ENCODE data around the gene GOLGA3.

The GOLGA3 gene

GRCh38 chr12:132747896-132748295, 80.8 kb downstream of the GOLGA3 start:
- DNase-seq (ENCODE audit: low read depth, low spot score) = no peak

DNA sequence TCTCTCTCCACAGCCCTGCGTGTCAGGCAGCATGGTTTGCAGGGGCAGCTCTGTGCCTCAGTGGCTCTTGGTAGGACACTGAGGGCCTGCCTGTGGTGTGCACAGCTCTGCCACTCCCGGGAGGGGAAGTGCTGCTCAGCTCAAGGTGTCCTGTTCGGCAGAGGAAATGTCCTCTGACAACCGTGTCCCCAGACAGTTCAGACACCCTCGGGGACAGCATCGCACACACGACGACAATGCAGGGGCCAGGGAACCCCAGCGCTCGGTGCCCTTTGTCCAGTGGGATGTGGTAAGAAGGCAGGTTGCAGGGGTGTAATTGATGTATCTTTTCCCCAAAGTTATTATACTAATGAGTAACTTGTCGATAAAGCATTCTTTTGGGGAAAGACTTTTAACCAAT, 81.3 kb downstream of the GOLGA3 start:
- DNase-seq (ENCODE audit: low read depth, low spot score) = no peak

- no peak for DNase-seq (ENCODE audit: low read depth, low spot score)
These were observed 82.1 kb downstream of the GOLGA3 start for GRCh38 chr12:132746613-132747012.

GRCh38 chr12:132743831-132744230, 84.8 kb downstream of the GOLGA3 start:
- DNase-seq (ENCODE audit: low read depth, low spot score) = no peak

DNA sequence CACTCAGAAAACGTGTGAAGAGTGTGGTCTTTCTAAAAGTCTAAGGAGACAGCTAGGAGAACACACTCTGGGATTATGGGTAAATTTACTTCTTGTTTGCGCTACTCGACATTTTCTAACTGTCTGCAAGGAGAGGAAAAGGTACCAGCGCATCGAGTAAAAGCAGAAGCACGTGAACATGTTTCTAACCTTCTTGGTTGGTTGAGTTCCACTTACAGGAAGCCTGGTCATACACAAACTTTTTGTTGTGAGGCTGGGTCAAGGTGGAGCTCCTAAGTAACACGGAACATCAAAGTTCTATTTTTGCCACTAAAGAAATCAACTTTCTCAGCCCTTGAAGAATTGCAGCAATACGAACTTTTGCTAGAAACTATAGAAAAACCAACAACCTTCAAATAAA, 87.0 kb downstream of the GOLGA3 start:
- DNase-seq (ENCODE audit: low read depth, low spot score) = no peak

GRCh38 chr12:132740652-132741051, 88.0 kb downstream of the GOLGA3 start:
- DNase-seq (ENCODE audit: low read depth, low spot score) = no peak

DNA sequence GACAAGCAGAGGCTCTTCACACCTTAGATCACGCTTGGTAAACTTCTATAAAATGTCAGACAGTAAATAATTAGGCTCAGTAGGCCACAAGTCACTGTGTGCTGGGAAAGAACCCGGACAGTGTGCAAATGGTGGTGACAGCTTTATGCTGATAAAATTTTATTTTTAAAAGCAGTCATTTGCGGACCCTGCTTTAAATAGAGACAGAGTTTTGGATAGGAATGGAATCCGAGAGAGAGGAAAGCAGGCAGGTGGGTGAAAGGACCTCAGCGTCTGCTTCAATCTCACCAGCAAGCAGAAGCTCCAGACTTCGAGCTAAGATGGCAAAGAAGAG, 88.4 kb downstream of the GOLGA3 start:
- no peak for DNase-seq (ENCODE audit: low read depth, low spot score)

GRCh38 chr12:132739600-132740312, 88.9 kb downstream of the GOLGA3 start:
- DNase-seq (ENCODE audit: low read depth, low spot score) = no peak

DNA sequence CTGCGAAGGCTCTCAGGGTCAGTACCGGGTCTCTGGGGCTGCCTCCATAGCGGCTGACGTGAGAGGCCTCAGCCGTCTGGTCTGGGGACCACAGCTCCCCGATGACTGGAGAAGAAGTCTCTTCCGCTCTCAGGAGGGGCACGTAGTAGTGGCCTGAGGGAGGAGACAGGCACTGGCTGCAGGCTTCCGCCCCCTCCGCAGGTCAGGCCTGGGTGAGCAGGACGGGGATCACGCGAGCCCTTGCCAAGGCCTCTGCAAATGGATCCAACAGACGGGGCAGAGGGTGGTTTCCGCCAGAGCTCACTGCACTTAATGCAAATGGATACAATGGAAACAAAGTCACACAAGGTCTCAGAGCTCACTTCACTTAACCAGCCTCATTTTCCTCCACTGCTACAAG, 91.8 kb downstream of the GOLGA3 start:
- DNase-seq (ENCODE audit: low read depth, low spot score) = no peak

DNA sequence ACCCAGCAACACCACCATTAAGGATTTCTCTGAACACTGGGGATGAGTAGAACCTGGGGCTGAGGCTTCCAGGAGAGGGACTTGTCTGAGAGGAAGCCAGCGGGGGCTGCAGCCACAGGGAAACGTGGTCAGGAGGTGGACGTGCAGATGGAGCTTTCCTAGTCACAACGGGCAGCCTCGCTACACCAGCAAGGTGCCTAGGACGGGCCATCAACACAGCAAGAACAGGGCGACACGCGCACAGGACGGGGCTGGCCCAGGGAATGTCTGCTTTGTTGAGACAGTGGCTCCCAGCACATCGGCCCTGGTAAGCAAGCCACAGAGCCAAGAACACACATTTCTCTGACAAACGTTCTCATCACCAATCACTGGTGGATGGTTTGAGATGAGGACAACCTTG, 92.3 kb downstream of the GOLGA3 start:
- DNase-seq (ENCODE audit: low read depth, low spot score) = no peak

DNA sequence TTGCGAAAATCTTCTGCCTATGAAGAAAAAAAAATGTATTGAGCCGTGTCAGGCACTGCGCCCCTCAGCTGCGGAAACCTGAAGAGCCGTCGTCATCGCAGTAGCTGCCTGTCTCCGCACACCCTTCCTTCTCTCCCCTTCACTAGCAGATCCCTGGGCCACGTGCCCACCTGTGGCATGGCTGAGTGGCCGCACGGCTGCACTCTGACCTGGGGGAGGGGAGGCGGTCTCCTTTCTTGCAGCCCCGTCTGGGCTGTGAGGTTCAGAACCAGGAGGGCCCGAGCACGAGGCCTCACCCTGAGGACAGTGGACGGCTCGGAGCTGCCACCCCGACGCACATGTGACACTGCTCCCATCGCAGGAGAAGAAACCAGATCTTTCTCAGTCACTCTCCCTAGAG, 93.2 kb downstream of the GOLGA3 start:
- no peak for DNase-seq (ENCODE audit: low read depth, low spot score)

- no peak for DNase-seq (ENCODE audit: low read depth, low spot score)
These were observed 94.5 kb downstream of the GOLGA3 start for GRCh38 chr12:132734206-132734605.

- DNase-seq (ENCODE audit: low read depth, low spot score) = no peak
These were observed 97.1 kb downstream of the GOLGA3 start for GRCh38 chr12:132731574-132731973.

DNA sequence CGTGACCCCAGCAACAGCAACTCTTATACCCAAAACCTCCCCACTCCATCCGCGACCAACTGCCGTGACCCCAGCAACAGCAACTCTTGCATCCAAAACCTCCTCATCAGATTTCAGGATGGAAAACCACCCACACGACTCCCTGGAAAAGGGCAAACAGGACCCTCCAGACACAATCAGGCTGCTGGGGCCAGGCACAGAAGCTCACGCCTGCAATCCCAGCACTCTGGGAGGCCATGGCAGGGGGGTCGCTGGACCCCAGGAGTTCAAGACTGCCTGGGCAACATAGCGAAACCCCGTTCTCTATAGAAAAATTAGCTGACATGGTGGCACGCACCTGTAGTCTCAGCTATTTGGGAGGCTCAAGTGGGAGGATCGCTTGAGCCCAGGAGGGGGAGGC, 98.3 kb downstream of the GOLGA3 start:
- DNase-seq (ENCODE audit: low read depth, low spot score) = no peak

GRCh38 chr12:132729541-132730320, 98.9 kb downstream of the GOLGA3 start:
- DNase-seq (ENCODE audit: low read depth, low spot score) = no peak

GRCh38 chr12:132728502-132728901, 100.2 kb downstream of the GOLGA3 start:
- DNase-seq (ENCODE audit: low read depth, low spot score) = no peak

DNA sequence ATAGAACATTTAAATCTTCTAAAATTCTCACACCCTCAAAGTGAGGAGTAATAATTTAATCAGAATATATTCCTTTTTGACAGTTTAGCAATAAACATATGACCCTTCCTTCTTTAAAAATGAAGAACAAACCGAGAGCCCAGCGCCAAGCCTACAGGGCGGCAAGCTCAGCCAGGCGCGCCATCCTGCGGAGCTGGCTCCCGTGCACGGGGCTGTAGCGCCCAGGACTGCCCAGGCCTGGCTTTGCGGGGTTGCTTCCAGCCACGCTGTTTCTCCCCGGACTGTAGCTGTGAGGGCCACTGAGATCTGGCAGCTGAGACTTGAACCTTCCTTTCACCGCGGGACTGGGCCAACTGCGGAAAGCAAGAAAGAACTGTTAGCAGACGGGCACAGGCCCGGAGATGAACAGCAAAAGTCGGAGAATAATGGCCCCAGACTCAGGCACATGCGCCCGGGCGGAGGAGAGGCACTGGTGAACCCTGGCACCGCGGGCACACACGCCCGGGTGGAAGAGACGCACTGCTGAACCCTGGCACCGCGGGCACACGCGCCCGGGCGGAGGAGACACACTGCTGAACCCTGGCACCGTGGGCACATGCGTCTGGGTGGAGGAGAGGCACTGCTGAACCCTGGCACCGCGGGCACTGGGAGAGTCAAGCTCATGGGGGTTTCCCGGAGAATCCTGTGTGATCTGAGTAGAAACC, 101.4 kb downstream of the GOLGA3 start:
- no peak for DNase-seq (ENCODE audit: low read depth, low spot score)

DNA sequence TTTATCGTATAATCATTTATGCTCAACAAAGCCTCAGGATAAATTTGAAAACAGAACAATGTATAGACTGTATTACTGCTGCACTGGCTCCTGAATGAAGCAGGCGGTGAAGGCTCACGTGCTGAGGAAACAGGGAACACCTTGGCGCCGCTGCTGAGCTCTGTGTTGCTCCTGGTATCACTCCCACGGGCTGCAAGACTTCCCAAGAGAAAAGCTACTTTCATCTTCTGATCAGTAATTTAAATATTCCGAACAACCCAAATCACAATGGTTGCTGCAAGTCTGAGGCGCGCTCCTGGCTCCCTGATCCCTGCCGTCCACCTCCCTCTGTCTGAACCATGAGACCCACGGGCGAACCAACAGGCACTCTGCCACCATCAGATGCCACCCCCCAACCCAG, 102.3 kb downstream of the GOLGA3 start:
- DNase-seq (ENCODE audit: low read depth, low spot score) = no peak

DNA sequence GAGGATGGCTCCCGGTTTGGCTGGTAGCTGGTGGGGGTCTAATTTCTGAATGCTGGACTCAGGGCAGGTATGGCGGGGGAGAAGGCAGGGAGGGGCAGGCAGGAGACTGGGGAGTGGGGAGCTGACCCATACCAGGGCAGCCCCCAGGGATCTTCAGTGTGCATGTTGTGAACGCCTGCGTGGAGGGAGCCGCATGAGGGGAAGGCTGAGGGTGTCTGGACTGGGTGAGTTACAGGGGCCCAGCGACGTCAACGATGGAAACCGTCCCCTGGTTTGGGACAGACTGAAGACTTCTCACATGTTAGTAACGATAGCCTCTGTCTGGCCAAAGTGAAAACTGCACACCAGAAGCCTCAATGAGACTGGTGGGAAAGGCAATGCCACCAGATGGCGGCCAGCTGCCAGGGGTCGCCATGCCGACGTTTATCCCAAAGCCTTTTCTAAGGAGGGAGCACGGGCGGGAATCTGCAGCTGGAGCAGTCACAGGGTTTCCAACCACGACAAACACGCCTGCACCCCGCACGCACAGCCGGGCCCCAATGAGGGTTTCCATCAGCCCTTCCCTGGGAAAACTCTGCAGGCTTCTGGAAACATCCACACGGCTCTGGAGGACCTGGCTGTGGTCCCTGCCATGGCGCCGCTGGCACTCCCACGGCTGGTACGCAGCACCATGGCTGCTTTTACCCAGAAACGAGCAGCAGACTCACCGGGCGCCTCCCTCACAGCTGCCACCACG, 104.0 kb downstream of the GOLGA3 start:
- DNase-seq (ENCODE audit: low read depth, low spot score) = no peak

- no peak for DNase-seq (ENCODE audit: low read depth, low spot score)
These were observed 104.9 kb downstream of the GOLGA3 start for GRCh38 chr12:132723764-132724140.

DNA sequence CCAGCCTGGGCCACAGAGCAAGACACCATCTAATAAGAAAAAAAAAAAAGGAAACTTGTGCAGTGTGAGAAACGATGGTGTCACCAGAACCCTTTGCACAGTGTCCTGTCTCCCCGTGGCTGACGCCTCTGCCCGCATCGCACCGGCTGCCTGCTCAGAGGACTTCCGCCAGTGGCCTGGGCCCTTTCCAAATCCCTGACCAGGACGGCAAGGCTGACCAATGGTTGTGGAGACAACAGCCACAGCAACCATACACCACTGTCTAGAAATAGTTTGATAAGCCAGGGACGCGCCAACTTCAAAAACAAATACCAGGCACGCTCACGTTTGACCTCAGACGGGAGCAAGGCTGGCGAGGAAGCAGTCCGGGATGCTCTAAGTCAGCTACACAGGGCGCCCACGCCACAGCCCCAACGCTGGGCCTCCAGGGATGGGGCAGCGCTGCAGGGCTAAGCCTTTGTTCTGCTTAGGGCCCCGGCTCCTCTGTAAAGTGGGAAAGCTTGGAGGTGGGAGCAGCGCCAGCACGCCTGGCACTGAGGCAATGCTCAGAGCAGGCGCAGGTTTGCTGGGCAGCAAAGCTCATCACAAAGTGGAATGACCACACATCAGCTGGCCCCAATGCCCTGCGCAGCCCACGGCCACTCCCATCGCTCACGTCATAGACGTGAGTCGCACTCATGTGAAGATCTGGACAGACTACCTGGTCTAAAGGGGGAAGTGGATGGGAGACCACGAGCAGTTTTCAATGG, 105.5 kb downstream of the GOLGA3 start:
- DNase-seq (ENCODE audit: low read depth, low spot score) = no peak

Measured in ELF-1 (cell line).